ENCODE results near the gene MOXD1. TPM values are rescaled to one million over a fixed set of nuclear protein-coding genes. Genes with fewer than 3 reads are reported as not detected.

Gene MOXD1
- total RNA-seq, 2 experiments from 2014 or later = not detected

- DNase-seq (no peak), ATAC-seq (ENCODE audit: low read depth) (no peak)
- no peaks in the 10 kb centered on the region for H3K9me3 Mint-ChIP-seq
Observed at GRCh38 chr6:132246632-132247270, 154.5 kb downstream of the MOXD1 start.

GRCh38 chr6:132246120-132246617, 155.1 kb downstream of the MOXD1 start:
- Mint-ChIP-seq H3K36me3 (no peaks in the 10 kb centered on the region), H3K27me3 (no peaks in the 10 kb centered on the region)
- ATAC-seq (ENCODE audit: low read depth) = no peak

More at GRCh38 chr6:132246632-132247270, 154.5 kb downstream of the MOXD1 start:
- Mint-ChIP-seq H3K27me3 (peaks cover 2% of the 10 kb centered on the region), H3K4me1 (no peaks in the 10 kb centered on the region), H3K27ac (no peak overlapping the region), H3K4me3 (no peak overlapping the region), H3K36me3 (no peaks in the 10 kb centered on the region)
- POLR2A ChIA-PET = no interaction called here

More at GRCh38 chr6:132246120-132246617, 155.1 kb downstream of the MOXD1 start:
- H3K4me3 Mint-ChIP-seq = no peak overlapping the region
- no peaks in the 10 kb centered on the region for H3K4me1 Mint-ChIP-seq
- no peak overlapping the region for H3K27ac Mint-ChIP-seq
- no peaks in the 10 kb centered on the region for H3K9me3 Mint-ChIP-seq
- DNase-seq = no peak
- POLR2A ChIA-PET = no interaction called here

Other genes starting within 250 kb of the MOXD1 start
- gene STX7, start 111.6 kb upstream of the MOXD1 start, total RNA-seq = 10 to 100 TPM; 20.5 to 25.0 TPM
- not detected for gene TAAR9, start 136.8 kb upstream of the MOXD1 start, total RNA-seq
- gene TAAR8, start 151.2 kb upstream of the MOXD1 start, total RNA-seq = not detected
- not detected for gene TAAR6, start 168.8 kb upstream of the MOXD1 start, total RNA-seq
- not detected for gene TAAR5, start 188.3 kb upstream of the MOXD1 start, total RNA-seq
- gene TAAR2, start 222.8 kb upstream of the MOXD1 start, total RNA-seq = not detected

All from activated naive CD8-positive, alpha-beta T cell treated with anti-CD3 and anti-CD28 coated beads, Interleukin-2, amount 10 ng/mL, durations not matched to agents 7 days and 5 days (primary cell).